NCI-H1105 treated with DMSO at 0.1 percent for 48 hours (cell line): ENCODE results near the gene MREG.

ENCODE experiments used
- DNase-seq: peaks from one replicate; lab custom pipeline; 2025; lab: John Stamatoyannopoulos, UW

The MREG gene, protein sequence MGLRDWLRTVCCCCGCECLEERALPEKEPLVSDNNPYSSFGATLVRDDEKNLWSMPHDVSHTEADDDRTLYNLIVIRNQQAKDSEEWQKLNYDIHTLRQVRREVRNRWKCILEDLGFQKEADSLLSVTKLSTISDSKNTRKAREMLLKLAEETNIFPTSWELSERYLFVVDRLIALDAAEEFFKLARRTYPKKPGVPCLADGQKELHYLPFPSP

DNA sequence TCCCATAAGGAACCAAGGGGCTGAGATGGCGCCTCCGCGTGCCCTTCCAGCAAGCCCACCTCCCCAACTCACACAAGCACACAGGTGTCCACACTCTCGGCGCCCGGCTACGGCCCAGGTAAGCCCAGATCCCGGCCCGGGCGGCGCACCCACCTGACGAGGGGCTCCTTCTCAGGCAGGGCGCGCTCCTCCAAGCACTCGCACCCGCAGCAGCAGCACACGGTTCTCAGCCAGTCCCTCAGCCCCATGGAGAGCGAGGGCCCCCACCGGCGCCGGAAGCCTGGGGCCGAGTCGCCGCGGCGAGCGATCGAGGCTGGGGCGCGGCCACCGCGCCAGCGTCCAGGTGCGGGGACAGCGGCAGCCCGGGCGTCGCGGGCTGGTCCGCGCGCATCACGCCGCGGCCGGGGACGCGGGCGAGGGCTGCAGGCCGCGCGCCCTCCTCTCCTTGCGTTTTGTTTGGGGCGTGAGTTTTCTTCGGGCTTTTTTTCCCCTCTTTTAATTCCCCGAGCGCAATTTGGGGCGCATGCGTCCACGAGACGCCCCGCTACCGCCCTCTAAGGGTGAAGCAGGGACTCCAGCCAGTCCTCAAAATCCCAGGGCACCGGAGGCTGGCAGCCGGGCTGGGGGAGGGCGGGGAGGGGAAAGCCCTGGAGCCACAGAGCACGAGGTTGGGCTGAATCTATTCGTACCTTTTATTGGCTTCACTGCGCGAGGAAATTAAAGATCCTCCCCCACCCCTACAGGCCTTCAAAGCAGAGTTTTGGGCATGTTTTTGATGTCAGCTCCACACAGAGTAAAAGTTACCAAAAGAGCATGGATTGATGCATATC lies at the start of gene MREG:
Gene MREG (minus strand): TSS at position 472 of the 830 bp plus-strand sequence. CDS start 224 bp downstream, at position 248.
- peak; percentile 78 for DNase-seq

DNA sequence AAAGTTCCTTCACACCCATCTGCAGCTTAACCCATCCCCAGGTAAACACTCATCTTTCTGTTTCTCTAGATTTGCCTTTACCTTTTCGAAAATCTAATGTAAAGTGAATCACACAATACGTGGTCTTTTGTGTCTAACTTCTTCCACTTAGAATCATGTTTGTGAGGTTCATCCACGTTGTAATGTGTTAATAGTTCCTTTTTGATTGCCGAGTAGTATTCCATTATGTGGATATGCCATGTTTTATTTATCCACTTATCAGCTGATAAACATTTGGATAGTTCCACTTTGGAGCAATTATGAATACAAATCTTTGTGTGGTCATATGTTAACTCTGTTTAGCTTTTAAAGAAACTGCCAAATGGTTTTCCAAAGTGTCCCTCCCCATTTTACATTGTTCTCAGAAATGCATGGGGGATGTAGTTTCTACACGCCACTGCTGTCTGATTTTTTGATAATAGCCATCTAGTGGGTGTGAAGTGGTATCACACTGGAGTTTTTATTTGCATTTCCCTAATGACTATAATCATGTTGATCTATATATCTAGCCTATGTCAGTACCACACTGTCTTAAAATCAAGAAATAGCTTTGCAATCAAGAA lies 46.0 kb upstream of the MREG start:
- DNase-seq = no peak

DNA sequence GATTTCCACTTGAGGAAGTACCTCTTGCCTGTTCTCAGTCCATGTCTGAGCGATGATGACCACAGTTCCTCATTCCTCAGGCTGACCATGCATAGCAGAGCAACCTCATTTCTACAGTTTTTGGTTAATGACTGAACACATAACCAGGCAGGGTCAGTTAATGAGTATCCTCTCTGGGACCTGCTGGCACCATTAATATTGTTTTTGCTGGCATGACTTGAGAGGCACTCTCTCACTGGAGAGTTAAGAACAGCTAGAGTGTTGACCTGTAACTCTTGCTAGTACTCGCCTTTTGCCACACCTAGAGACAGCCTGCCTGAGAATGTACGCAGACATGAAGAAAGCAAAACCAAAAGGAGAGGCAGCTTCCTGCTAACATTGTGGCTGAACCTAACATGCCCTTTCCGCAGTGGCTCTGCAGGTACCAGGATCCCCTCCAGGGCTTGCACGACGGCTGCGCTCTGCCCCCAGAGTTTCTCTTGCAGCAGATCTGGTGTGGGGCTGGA lies 44.4 kb upstream of the MREG start:
- DNase-seq = no peak

DNA sequence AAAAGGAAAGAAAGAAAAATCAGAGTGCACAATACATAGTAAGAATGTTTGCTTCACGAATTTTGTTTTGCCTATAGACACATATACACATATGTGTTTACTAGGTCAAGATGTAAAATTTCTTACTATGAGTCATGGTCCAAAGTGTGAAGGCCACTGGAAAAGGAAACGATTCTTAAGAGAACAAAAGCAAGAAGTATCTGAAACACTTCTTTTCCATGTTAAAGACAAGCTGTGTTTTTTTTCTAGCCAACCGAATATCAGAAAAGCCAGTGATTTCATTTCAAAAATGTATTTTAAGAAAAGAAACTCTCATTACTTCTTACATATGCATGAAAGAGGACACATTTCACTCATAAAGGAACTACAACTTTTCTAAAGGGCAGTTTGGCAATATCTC lies 43.4 kb upstream of the MREG start:
- DNase-seq = no peak

DNA sequence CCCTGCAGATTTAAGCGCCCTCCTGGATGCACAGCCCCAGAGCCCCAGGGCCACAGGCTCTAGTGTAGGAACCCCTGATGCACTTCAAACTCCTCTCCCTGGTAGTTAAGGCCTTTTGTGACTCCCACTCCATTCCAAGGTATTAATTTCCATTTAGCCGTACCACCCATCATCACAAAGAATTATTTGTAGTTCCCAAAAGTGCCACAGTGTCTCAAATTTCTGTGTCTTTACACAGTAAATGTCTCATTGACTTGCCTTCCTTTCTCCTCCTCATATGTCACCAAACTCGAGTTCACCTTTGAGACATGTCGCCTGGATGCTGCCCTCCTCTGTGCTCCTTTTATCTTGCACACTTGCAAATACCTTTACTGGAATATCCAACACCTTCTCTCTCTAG lies 42.3 kb upstream of the MREG start:
- no peak for DNase-seq

DNA sequence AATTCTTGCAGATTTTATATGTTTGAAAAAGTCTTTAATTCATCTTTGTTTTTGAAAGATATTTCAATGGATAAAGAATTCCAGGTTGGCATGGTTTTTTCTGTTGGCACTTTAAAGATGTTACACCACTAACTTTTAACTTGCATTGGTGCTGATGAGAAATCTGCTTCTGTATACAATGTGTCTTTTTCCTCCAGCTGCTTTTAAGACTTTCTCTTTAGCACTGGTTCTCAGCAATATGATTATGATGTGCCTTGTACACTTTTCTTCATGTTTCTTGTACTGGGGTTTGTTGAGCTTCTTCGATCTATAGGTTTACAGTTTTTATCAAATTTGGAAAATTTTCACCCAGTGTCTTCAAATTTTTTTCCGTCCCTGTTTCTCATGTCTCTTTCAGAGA lies 39.1 kb upstream of the MREG start:
- DNase-seq = no peak

DNA sequence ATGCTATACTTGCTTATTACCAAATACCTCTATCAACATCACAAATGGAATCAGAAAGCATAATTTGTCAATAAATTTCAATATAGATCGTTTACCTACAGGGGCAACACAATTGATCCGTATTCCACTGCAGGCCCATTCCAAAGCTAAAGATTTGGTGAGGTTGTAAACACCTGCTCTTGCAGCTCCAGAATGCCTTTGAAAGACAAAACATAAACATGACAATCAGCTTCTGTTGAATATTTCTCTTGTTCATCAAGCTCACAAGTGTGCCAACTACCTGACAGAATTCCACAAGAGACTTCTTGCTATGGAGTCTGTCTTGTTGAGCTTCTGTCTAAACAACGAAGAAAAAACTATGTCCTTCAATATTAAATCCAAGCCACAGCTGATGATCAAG lies 38.0 kb upstream of the MREG start:
- DNase-seq = no peak

DNA sequence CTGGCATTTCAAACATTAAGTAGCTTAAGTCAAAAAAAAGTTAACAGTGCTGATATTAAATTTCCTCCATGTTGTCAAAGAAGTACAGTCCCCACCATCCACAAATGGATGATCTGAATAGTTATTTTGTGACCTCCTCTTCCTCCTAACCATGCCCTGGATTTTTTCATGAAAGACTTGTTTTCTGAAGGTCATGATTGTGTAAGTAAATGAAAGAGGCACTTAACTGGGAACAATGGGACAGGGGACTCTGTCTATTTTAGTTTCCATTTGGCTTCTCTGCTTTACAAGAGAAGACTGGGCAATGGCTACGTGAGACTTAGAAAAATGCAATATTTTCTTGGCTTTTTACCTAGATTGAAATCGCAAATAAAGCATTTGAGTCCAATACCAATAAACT lies 36.1 kb upstream of the MREG start:
- no peak for DNase-seq

DNA sequence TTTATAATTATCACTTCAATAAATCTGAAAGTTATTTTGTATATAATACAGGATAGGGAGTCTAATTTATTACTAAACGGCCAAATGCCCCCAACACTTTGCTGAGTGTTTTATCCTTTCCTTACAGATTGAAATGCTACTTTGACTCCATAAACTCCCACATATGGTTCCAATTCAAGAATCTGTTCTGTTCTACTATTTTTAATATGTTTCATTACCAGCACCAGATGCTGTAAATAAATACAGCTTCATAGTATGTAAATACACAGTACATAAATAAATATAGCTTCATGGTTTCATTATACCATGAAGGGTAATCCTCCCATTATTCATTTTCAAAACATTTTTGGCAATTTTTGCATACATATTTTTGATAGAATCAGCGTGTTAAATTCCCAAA lies 34.0 kb upstream of the MREG start:
- no peak for DNase-seq

DNA sequence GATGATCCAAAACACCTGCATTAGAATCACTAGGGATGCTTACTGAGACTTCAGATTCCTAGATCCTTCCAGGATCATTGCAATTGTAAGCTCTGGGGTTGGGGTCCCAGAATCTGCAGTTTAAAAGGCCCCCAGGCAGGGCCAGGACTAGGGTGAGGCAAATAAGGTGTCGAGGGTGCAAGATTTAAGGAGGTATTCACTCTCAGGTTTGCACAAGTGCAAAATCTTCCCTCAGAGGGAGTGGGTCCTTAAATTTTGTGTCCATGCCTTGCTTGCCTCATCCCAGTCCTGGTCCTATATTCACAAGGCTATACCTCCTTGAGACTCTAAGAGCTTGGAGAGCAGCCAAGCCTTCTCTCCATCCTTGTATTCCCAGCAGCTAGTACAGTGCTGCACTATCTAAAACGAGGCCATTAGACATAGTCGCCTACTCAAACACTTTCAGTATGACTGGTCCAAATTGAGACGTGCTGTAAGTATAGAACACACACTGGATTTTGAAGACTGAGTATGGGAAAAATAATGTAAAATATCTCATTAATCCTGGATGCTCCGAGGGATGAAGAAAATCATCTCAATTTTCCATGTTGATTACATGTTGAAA lies 31.6 kb upstream of the MREG start:
- DNase-seq = peak; percentile 14

DNA sequence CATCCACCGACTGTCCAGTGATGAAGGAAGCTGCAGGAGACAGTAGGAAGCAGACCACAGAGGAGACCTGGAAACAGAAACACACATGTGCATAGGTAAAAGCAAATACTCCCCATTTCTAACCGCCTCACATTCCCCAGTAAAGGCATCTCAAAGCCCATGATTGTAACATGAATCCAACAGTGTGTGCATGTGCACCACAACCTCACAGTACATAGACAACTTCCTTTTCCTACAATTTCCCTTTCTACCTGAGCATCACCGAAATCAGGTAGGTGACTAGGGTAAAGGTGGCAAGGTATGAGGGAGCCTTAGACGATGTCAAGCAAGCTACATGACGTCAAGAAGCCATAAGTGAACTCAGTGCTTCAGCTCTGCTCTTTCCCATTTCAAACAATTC lies 30.6 kb upstream of the MREG start:
- DNase-seq = no peak

DNA sequence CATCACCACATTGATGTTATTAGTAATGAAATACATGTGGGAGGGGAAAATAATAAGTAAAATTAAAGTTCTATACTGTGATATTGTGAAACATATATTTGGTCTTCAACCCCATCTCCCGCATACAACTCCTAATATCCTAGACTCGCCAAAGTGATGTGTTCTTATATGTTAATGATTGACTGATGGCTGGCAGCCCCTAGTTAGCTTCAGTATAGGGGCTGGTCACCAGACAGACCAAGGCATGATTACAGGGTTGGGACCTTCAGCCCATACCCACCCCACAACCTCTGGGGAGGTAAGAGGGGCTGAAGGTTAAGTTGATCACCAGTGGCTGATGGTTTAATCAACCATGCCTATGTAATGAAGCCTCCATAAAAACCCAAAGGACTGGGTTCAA lies 28.1 kb upstream of the MREG start:
- no peak for DNase-seq

DNA sequence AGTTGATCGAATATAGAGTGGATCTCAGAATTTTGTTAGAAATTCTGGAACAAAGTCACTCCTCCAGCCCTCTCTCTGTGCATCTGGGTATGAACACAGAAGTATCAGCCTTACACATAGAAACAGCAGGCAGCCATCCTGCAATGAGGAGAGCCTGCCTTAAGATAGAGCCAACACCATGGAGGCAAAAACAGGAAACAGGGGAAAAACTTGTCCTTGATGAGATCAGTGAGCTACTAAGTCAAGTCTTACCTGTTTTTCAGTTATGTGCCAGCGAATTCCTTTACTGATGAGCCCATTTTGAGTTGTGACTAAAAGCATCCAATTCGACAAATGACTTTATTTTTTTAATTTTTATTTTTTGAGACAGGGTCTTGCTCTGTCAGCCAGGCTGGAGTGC lies 26.6 kb upstream of the MREG start:
- no peak for DNase-seq

DNA sequence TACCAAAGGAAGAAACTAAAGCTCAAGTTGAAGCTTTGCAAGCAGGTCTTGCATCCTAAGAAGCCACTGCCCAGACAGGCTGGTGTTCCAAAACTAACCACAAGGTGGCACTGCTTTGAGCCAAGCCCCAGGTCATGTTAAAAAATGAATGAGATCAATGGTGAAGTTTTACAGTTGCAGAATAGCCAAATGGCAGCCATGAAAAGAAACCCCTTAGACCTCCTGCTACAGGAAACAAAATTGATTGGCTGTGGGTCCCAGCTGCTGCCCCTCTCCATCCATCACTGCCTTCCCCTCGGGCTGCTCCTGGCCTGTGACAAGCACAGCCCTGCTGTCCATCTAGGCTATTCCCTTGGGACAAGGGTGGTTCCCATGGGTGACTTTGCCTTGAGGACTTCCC lies 20.7 kb upstream of the MREG start:
- peak; percentile 50 for DNase-seq

DNA sequence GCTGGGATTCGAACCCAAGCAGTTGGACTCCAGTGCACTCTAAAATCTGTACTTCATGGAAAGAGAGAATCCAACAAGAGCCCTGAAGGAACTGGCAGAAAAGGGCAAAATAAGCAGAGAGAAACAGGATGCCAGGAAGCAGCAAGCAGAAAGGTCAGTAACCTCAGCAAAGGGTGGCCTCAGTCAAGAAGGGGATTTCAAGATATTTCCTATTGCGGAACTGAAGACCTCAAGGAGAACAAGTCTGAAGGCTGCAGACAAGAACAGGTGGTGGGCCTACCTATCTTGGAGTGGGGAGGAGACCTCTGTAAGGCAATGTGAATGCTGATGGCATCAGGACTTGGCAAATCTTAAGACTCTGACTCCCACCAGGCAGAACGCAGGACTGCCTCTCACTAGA lies 20.1 kb upstream of the MREG start:
- DNase-seq = no peak

DNA sequence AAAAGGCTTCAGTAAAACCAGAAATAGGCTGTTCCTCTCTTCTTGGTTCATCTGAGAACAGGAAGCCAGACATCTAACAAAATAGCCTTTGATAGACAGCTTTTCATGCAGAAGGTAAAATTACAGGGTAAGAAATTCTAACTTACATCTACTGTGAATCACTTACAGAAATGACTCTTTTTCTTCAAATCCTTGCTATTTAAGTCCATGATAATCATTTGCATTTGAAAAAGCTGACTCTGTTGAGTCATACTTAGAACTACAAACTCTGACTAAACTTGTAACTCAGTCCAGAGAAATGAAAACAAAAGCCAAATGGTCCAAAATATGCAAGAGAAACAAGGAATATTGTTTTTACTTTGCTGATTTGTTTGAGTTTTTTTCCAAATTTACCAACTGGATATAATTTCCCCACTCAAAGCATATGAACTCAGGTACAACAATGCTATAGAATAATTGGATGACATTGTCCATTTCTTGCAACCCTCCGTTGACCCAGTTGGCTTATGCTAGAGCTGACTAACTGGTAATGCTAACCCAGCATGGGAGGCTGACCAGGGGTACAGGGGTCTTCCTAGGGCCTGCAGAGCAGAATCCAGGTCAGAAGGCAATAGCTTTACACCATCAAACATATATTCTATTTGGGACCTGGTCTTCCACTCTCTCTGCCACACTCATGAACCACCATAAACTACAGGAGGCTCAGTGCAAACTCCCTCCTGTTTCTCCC lies 18.8 kb upstream of the MREG start:
- no peak for DNase-seq

DNA sequence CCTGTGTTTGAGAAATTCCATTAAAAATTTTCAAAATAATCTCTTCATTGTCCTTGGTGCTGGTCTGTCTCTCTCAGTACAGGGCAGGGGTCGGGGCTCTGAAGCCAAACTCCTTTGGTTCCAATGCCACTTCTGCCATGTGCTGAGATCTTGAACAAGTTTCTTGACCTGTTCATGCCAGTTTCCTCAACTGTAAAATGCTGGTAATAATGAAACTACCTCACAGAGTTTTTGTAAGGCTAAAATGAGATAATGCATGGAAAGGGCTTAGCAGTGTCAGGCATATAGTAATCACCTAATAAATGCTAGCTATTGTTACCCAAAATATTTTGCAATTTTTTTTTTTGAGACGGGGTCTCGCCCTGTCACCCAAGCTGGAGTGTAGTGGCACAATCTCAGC lies 16.9 kb upstream of the MREG start:
- DNase-seq = no peak

DNA sequence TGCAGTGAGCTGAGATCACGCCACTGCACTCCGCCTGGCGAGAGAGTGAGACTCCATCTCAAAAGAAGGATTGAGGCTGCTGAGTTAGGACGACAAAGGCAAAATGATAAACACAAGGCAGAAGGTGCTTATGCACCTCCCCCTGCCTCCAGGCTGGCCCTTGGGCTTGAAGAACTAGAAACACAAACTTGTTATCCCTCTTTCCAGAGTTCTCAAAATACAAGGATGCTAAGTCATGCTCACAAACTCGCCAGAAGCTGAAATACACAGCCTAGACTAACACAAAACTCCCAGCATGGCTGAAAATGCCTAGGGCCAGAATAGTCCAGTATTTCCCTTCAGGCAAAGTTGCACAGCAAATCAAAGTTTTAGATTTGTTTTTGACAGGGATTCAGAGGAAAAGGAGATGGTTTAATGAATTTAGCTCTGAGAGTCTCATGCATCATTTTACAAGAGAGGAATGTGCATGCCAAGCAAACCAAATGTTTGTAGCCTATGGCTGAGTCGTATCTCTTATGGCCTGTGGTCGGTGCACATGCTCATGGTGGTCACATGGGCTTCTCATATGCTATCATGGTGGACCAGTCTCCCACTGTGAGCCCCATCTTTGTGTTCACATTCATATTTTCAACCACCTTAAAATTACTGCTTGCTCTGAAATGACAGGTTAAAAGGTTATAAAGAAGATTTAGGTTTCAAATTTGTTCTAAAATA lies 16.2 kb upstream of the MREG start:
- no peak for DNase-seq

DNA sequence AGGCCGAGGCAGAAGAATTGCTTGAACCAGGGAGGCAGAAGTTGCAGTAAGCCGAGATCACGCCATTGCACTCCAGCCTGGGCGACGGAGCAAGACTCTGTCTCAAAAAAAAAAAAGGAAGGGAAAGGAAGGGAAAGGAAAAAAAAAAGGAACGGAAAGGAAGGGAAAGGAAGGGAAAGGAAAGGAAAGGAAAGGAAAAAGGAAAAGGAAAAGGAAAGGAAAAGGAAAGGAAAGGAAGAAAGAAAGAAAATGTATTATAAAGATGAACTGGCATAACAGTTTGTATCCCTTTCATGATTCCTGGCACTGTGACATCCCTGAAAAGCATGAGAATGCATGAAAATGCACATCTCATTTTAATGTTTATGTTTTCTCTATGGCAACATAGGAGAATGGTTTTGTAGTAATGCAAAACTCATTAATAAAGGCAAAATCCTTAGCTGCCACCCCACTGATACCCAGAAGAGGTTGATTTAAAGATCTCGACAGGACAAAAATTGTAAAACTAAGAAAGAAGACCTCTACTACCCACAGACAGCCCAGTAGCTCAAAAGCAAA lies 11.5 kb upstream of the MREG start:
- DNase-seq = no peak

DNA sequence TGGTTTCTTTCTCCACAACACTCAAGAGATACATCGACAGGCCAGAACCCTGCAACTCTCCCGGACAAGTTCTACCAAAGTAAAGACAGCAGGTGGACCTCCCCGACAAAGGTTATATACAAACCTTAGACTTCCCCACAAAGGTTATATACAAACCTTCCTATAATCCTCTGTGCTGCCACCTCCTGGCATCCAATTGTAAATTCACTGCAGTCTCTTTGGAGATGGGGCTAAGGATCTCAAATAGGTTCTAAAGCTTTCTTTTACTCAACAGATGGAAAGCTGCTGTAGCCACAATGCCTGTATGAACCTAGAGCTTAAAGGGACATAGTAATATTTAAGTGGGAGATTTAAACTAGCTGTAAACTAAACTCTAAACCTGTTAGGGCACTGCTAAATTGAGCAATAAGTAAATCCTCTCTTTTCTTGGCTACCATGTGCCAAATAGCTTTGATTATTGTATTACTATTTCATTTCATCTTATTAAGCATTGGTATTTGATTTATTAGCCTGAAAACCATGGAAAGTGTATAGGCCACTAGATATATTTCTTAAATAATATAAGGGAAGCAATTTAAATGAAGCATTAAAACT lies 9.8 kb upstream of the MREG start:
- DNase-seq = peak; percentile 28
